Neural progenitor cell (in vitro differentiated cells): Measurements from ENCODE around the gene IGF2BP1.

Experiments used
- CTCF ChIP-seq: fragments of 200-600 bp; sonication (generic); IDR thresholded peaks from 2 replicates; pipeline ENCODE4 v1.5.1; 2017; ENCODE audit warnings: antibody characterized with exemption, mild to moderate bottlenecking
- EZH2phosphoT487 ChIP-seq: fragments of 200-600 bp; sonication (generic); IDR thresholded peaks from 2 replicates; pipeline ENCODE4 v1.6.1; 2017; ENCODE audit warnings: antibody characterized with exemption

GRCh38 chr17:49074851-49075540 lies 77.8 kb downstream of the IGF2BP1 start:
- TF ChIP-seq EZH2phosphoT487 (no peak), CTCF (no peak)
